ENCODE measurements around the gene SLMAP.

- TF ChIP-seq STAT1 (IDR thresholded peaks at IDR 0.05; ENCODE audit: unreplicated experiment) (no peak), EZH2 (IDR thresholded peaks at IDR 0.05; ENCODE audit: low read depth, unreplicated experiment) (no peak), CREB1 (CRISPR knock-in tag; IDR thresholded peaks at IDR 0.05; ENCODE audit: low read depth) (no peak)
- TF ChIP-seq, protein P1, sequence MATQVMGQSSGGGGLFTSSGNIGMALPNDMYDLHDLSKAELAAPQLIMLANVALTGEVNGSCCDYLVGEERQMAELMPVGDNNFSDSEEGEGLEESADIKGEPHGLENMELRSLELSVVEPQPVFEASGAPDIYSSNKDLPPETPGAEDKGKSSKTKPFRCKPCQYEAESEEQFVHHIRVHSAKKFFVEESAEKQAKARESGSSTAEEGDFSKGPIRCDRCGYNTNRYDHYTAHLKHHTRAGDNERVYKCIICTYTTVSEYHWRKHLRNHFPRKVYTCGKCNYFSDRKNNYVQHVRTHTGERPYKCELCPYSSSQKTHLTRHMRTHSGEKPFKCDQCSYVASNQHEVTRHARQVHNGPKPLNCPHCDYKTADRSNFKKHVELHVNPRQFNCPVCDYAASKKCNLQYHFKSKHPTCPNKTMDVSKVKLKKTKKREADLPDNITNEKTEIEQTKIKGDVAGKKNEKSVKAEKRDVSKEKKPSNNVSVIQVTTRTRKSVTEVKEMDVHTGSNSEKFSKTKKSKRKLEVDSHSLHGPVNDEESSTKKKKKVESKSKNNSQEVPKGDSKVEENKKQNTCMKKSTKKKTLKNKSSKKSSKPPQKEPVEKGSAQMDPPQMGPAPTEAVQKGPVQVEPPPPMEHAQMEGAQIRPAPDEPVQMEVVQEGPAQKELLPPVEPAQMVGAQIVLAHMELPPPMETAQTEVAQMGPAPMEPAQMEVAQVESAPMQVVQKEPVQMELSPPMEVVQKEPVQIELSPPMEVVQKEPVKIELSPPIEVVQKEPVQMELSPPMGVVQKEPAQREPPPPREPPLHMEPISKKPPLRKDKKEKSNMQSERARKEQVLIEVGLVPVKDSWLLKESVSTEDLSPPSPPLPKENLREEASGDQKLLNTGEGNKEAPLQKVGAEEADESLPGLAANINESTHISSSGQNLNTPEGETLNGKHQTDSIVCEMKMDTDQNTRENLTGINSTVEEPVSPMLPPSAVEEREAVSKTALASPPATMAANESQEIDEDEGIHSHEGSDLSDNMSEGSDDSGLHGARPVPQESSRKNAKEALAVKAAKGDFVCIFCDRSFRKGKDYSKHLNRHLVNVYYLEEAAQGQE (IDR thresholded peaks at IDR 0.05; ENCODE audit: unreplicated experiment), result no peak
- TF ChIP-seq, protein P2, sequence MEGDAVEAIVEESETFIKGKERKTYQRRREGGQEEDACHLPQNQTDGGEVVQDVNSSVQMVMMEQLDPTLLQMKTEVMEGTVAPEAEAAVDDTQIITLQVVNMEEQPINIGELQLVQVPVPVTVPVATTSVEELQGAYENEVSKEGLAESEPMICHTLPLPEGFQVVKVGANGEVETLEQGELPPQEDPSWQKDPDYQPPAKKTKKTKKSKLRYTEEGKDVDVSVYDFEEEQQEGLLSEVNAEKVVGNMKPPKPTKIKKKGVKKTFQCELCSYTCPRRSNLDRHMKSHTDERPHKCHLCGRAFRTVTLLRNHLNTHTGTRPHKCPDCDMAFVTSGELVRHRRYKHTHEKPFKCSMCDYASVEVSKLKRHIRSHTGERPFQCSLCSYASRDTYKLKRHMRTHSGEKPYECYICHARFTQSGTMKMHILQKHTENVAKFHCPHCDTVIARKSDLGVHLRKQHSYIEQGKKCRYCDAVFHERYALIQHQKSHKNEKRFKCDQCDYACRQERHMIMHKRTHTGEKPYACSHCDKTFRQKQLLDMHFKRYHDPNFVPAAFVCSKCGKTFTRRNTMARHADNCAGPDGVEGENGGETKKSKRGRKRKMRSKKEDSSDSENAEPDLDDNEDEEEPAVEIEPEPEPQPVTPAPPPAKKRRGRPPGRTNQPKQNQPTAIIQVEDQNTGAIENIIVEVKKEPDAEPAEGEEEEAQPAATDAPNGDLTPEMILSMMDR (conservative IDR thresholded peaks at IDR 0.05; ENCODE audit: low read depth in 2 of 2), result no peak
Observed at GRCh38 chr3:57927916-57928315, 171.8 kb downstream of the SLMAP start.
